Hepatocyte (in vitro differentiated cells): ENCODE data around the gene TAAR1.

Source experiments
- CTCF ChIP-seq: fragments of 200-600 bp; sonication (generic); IDR thresholded peaks from 2 replicates; pipeline ENCODE4 v1.5.1; 2016; ENCODE audit warnings: antibody characterized with exemption, mild to moderate bottlenecking; ENCODE audit not compliant: poor library complexity
- EZH2 ChIP-seq: fragments of 200-600 bp; sonication (generic); IDR thresholded peaks from 2 replicates; pipeline ENCODE4 v1.6.1; 2016; ENCODE audit warnings: antibody characterized with exemption, mild to moderate bottlenecking, borderline replicate concordance
- EZH2phosphoT487 ChIP-seq: fragments of 200-600 bp; sonication (generic); IDR thresholded peaks from one replicate; pipeline ENCODE4 v1.6.1; 2018; ENCODE audit warnings: antibody characterized with exemption, mild to moderate bottlenecking, low read depth, moderate library complexity; ENCODE audit not compliant: unreplicated experiment, severe bottlenecking

GRCh38 chr6:132675002-132675401, 16.0 kb upstream of the TAAR1 start:
- TF ChIP-seq CTCF (no peak), EZH2 (no peak), EZH2phosphoT487 (no peak)
